Uterus (tissue), 4 donors: ENCODE data around the gene CA10. TPM values are rescaled to one million over a fixed set of nuclear protein-coding genes. Genes with fewer than 3 reads are reported as not detected.

ENCODE experiments used
- DNase-seq, 2 donors: peaks; one replicate each; pipeline ENCODE4 v3.0.0-alpha.2; 2019 to 2020
- H3K27ac ChIP-seq, 2 donors: fragments of 200-600 bp; sonication (generic); 1 replicate in 1 of 2; 2 replicates in 1 of 2; pipeline ENCODE4 v1.5.1; 2016 to 2018
- H3K27me3 ChIP-seq, 2 donors: fragments of 200-600 bp; sonication (generic); one replicate each; pipeline ENCODE4 v1.5.1; 2018 to 2019; ENCODE audit warnings: control low read depth in 1 of 2
- H3K36me3 ChIP-seq, 2 donors: fragments of 200-600 bp; sonication (generic); one replicate each; pipeline ENCODE4 v1.5.1; 2019; ENCODE audit warnings: control low read depth in 1 of 2
- H3K4me1 ChIP-seq, 2 donors: fragments of 200-600 bp; sonication (generic); one replicate each; pipeline ENCODE4 v1.5.1; 2018 to 2019; ENCODE audit warnings: control low read depth in 1 of 2
- H3K4me3 ChIP-seq, 2 donors: fragments of 200-600 bp; sonication (generic); 1 replicate in 1 of 2; 2 replicates in 1 of 2; pipeline ENCODE4 v1.5.1; 2018 to 2019; ENCODE audit warnings: mild to moderate bottlenecking in 1 of 2
- H3K9me3 ChIP-seq, 2 donors: fragments of 200-600 bp; sonication (generic); one replicate each; pipeline ENCODE4 v1.5.1; 2019; ENCODE audit warnings: control low read depth in 1 of 2
- POLR2A ChIP-seq, 2 donors: fragments of 450-650 bp; IDR thresholded peaks; one replicate each; pipeline ENCODE4 v1.6.1; 2016; ENCODE audit warnings: antibody characterized with exemption in 2 of 2, mild to moderate bottlenecking in 1 of 2, moderate library complexity in 1 of 2
- intact Hi-C: fragments of 100-400 bp; cut with DNase I; formaldehyde crosslinking; loops from one replicate; pipeline ENCODE4 v1.15.1; 2023; ENCODE audit warnings: low total_unique reads
- total RNA-seq, 4 donors: library from RNA; depleted of rRNA in 3 of 4; stranded (reverse); fragments of >200 nt in 3 of 4; gene quantifications; one replicate each; pipeline versions ENCODE4 v1.1.0 to v1.2.4, GENCODE V29; 2014 to 2023
- TF ChIP-seq, protein P1 (sequence below), 4 experiments: fragments of 200-600 bp in 2 of 4; fragments of 450-650 bp in 2 of 4; sonication (generic) in 2 of 4; IDR thresholded peaks; one replicate each; pipeline ENCODE4 v1.5.1; 2016 to 2019; ENCODE audit warnings: antibody characterized with exemption in 4 of 4, mild to moderate bottlenecking in 2 of 4, moderate library complexity in 1 of 4
- donor health status: DM: yes; HTN: yes; CAD: no.

The CA10 gene
- total RNA-seq, 4 donors from 2014 or later, result 5.3 TPM; not detected in 3

DNA sequence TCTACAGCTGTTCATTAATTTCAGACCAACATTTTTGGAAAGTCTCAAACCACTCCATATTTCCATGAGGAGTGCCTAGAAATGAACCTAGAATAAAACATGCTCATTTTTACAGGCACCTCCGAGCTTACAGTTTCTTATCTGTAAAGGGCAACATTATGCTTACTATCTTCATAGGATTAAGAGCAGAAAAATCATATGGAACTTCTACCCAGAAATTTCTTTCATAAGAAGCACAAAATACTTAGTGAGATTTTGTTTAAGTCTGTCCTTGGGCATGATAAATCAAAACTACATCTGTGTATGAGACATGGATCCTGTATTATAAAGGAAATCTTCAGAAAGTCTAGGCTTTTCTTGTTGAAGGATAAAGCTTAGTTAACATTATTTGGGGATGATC is 187.4 kb downstream of the CA10 start:
- intact Hi-C loops, result no loop called here
- no peaks in the 10 kb centered on the region for H3K36me3 ChIP-seq
- DNase-seq, result no peak
- H3K9me3 ChIP-seq, result no peaks in the 10 kb centered on the region
- no peaks in the 10 kb centered on the region for H3K27me3 ChIP-seq
- no peak for TF ChIP-seq POLR2A (IDR thresholded peaks at IDR 0.05)
- TF ChIP-seq, protein P1, sequence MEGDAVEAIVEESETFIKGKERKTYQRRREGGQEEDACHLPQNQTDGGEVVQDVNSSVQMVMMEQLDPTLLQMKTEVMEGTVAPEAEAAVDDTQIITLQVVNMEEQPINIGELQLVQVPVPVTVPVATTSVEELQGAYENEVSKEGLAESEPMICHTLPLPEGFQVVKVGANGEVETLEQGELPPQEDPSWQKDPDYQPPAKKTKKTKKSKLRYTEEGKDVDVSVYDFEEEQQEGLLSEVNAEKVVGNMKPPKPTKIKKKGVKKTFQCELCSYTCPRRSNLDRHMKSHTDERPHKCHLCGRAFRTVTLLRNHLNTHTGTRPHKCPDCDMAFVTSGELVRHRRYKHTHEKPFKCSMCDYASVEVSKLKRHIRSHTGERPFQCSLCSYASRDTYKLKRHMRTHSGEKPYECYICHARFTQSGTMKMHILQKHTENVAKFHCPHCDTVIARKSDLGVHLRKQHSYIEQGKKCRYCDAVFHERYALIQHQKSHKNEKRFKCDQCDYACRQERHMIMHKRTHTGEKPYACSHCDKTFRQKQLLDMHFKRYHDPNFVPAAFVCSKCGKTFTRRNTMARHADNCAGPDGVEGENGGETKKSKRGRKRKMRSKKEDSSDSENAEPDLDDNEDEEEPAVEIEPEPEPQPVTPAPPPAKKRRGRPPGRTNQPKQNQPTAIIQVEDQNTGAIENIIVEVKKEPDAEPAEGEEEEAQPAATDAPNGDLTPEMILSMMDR (IDR thresholded peaks at IDR 0.05), result no peak
- H3K4me3 ChIP-seq, result no peak overlapping the region
- no peak overlapping the region for H3K27ac ChIP-seq
- no peaks in the 10 kb centered on the region for H3K4me1 ChIP-seq

DNA sequence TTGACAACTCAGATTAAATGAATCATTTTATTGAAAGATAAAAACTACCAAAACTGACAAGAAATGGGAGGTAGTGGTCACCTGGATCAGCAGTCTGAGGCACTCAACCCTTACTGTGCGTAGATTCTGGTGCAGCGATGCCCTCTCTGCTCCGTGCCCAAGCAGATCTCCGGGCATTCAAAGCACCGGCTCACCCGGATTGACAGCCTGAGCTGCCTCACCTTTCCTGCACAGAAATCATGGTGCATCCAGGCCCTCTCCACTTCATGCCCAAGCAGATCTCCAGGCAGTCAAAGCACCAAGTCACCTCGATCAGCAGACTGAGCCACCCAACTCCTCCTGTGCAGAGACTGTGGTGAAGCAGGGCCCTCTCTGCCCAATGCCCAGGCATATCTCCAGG is 196.8 kb downstream of the CA10 start:
- no peak for TF ChIP-seq POLR2A (IDR thresholded peaks at IDR 0.05)
- TF ChIP-seq, protein P1 (IDR thresholded peaks at IDR 0.05), result no peak
- no peak overlapping the region for H3K4me3 ChIP-seq
- no peaks in the 10 kb centered on the region for H3K27me3 ChIP-seq
- intact Hi-C loops, result no loop called here
- no peak for DNase-seq
- no peaks in the 10 kb centered on the region for H3K4me1 ChIP-seq
- H3K9me3 ChIP-seq, result peaks cover 0 to 3% of the 10 kb centered on the region in 2 donors
- no peak overlapping the region for H3K27ac ChIP-seq
- H3K36me3 ChIP-seq, result no peaks in the 10 kb centered on the region

DNA sequence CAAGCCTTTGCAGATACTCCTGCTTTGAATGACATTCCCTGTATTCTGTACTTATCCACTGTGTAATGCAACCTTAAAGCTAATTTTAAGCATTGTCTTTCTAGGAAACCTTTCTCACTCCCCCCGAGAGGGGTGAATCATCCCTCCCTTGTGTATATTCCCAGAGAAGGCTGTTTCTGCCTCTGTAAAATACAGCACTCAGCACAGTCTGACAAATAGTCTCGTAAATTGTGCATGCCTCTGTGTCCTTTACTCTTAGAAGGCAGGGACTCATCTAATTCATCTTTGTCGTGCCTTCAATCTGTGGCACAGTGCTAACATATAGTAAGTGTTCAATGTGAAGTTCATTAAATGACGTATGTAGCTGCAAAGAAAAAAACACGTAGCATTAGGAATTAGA is 200.7 kb downstream of the CA10 start:
- H3K27ac ChIP-seq, result no peak overlapping the region
- no peak overlapping the region for H3K4me3 ChIP-seq
- intact Hi-C loops, result no loop called here
- TF ChIP-seq, protein P1 (IDR thresholded peaks at IDR 0.05), result no peak
- TF ChIP-seq POLR2A (IDR thresholded peaks at IDR 0.05), result no peak
- no peaks in the 10 kb centered on the region for H3K4me1 ChIP-seq
- DNase-seq, result no peak
- no peaks in the 10 kb centered on the region for H3K27me3 ChIP-seq
- peaks cover 0 to 3% of the 10 kb centered on the region in 2 donors for H3K9me3 ChIP-seq
- H3K36me3 ChIP-seq, result no peaks in the 10 kb centered on the region

DNA sequence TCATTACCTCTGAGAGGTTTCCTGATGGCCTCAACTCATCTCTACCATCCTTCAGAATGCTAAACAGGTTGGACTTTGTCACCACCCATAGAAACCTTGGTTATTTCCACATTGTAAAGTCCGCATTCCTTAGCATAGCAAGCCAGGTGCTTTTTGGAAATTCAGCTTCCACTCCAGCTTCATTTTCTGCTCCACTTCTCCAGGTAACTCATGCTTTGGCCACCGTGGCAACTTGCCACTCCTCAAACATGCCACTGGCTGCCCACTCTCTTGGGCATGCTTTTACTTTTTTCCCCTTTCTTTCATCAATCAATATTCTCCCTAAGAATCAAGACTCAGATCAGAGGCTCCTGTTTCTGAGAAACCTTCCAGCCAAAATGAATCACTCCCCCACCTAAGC is 203.3 kb downstream of the CA10 start:
- Histone ChIP-seq H3K36me3 (no peaks in the 10 kb centered on the region), H3K4me1 (no peaks in the 10 kb centered on the region), H3K27ac (no peak overlapping the region), H3K27me3 (no peaks in the 10 kb centered on the region), H3K9me3 (no peaks in the 10 kb centered on the region), H3K4me3 (no peak overlapping the region)
- no peak for DNase-seq
- TF ChIP-seq POLR2A (IDR thresholded peaks at IDR 0.05), result no peak
- TF ChIP-seq, protein P1 (IDR thresholded peaks at IDR 0.05), result no peak
- intact Hi-C loops, result no loop called here

DNA sequence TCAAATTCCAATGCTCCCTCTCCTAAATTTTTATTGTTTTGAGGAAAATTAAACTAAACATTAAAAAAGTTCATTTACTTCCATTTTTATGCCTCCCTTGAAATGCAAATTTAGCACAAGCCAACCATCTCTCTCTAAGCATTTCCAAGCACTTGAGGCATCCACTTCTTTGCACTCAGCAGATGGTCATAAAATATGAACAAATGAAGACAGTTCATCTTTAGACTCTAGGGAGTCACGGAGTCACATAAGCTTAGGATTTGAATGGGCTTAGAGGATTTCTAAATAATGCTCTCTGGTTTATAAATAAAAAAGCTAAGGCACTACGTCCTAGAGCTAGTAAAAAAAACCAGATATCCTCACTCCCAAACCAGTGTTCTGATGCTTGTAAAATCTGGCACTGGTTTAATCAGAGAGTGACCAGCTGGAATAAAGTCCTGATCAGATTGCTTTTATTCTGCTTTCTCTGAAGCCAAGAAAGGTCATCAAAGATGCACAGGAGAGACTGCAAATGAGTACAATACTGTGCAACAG is 204.2 kb downstream of the CA10 start:
- H3K9me3 ChIP-seq, result no peaks in the 10 kb centered on the region
- DNase-seq, result no peak
- no peaks in the 10 kb centered on the region for H3K4me1 ChIP-seq
- H3K27ac ChIP-seq, result no peak overlapping the region
- intact Hi-C loops, result no loop called here
- no peak overlapping the region for H3K4me3 ChIP-seq
- H3K36me3 ChIP-seq, result no peaks in the 10 kb centered on the region
- no peaks in the 10 kb centered on the region for H3K27me3 ChIP-seq
- TF ChIP-seq POLR2A (IDR thresholded peaks at IDR 0.05), result no peak
- TF ChIP-seq, protein P1 (IDR thresholded peaks at IDR 0.05), result no peak
